ENCODE results near the gene ADGRA1. TPM values are rescaled to one million over a fixed set of nuclear protein-coding genes. Genes with fewer than 3 reads are reported as not detected.
"Not testable (repeated sequence)": the region's sequence is repeated elsewhere in the genome, so short reads cannot be mapped to it uniquely, and the experiment has no call there.

ADGRA1 gene
- total RNA-seq, 1 donor from 2014 or later = not detected

DNA sequence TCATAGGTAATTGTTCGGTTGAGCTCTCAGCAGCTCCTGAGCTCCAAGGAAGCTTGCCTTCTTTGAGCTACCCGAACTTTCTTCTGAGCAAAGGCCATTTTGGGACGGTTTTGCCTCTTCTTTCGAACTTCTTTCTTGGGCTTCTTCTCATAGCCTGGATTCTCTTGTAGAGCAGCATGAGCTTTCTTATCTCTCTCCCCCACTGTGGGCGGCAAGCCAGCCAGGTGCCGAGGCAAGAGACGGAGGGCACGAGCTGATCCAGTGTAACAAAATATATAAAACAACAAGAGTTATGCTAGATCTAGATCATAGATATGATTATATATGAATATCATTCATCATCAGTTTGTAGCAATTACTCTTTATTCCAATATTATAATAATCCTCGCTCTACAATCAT, 55.8 kb downstream of the ADGRA1 start:
- H3K4me3 ChIP-seq = no peak overlapping the region
- H3K9me3 ChIP-seq = no peaks in the 10 kb centered on the region
- no peak for TF ChIP-seq CTCF (IDR thresholded peaks at IDR 0.05)
- H3K27ac ChIP-seq = no peak overlapping the region
- no peaks in the 10 kb centered on the region for H3K36me3 ChIP-seq
- ATAC-seq = no peak
- intact Hi-C loops (cut with DNase I) = no loop called here
- H3K27me3 ChIP-seq = peaks cover 37% of the 10 kb centered on the region
- peak; percentile 48 for DNase-seq
- H3K4me1 ChIP-seq = peaks cover 7% of the 10 kb centered on the region

DNA sequence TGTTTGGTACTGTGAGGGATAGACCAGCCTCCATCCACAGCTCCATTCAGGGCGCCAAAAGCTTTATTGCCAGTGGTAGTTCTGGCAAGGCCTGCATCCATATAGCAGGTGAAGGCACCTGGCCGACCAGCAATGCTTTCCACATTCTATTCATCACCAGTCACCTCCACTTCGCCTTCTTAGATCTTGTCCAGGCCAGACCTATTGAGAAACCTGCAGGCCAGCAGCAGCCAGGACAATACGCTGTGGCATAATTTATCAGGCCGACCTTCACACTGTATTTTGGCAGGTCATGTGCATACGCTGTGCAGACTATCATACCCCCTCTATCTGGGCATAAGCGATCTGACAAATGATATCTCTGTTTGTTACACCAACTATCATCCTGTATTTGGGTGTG, 57.0 kb downstream of the ADGRA1 start:
- Histone ChIP-seq H3K4me3 (no peak overlapping the region), H3K27ac (no peak overlapping the region), H3K4me1 (peaks cover 7% of the 10 kb centered on the region), H3K27me3 (peaks cover 37% of the 10 kb centered on the region), H3K36me3 (no peaks in the 10 kb centered on the region), H3K9me3 (no peaks in the 10 kb centered on the region)
- DNase-seq = no peak
- intact Hi-C loops (cut with DNase I) = no loop called here
- no peak for ATAC-seq
- no peak for TF ChIP-seq CTCF (IDR thresholded peaks at IDR 0.05)

DNA sequence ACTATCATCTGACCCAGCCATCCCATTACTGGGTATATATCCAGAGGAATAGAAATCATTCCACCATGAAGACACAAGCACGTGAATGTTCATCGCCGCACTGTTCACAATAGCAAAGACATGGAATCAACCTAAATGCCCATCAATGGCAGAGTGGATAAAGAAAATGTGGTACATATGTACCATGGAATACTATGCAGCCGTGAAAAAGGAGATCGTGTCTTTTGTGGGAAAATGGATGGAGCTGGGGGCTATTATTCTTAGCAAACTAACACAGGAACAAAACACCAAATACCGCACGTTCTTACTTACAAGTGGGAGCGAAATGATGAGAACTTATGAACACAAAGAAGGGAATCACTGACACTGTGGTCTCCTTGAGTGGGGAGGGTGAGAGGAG, 62.5 kb downstream of the ADGRA1 start:
- Histone ChIP-seq H3K27me3 (no peaks in the 10 kb centered on the region), H3K9me3 (no peaks in the 10 kb centered on the region), H3K4me3 (no peak overlapping the region), H3K4me1 (no peaks in the 10 kb centered on the region), H3K36me3 (no peaks in the 10 kb centered on the region), H3K27ac (no peak overlapping the region)
- DNase-seq (no peak), ATAC-seq (no peak)
- TF ChIP-seq CTCF (IDR thresholded peaks at IDR 0.05) = no peak
- intact Hi-C loops (cut with DNase I) = no loop called here

- ATAC-seq = no peak
- no peaks in the 10 kb centered on the region for H3K9me3 ChIP-seq
- no peak overlapping the region for H3K4me3 ChIP-seq
- no peaks in the 10 kb centered on the region for H3K36me3 ChIP-seq
- no peaks in the 10 kb centered on the region for H3K27me3 ChIP-seq
- no peaks in the 10 kb centered on the region for H3K4me1 ChIP-seq
- no peak overlapping the region for H3K27ac ChIP-seq
- TF ChIP-seq CTCF (IDR thresholded peaks at IDR 0.05) = no peak
- intact Hi-C loops (cut with DNase I) = no loop called here
- DNase-seq = no peak
Measured at GRCh38 chr10:133150656-133151055, 62.9 kb downstream of the ADGRA1 start.

DNA sequence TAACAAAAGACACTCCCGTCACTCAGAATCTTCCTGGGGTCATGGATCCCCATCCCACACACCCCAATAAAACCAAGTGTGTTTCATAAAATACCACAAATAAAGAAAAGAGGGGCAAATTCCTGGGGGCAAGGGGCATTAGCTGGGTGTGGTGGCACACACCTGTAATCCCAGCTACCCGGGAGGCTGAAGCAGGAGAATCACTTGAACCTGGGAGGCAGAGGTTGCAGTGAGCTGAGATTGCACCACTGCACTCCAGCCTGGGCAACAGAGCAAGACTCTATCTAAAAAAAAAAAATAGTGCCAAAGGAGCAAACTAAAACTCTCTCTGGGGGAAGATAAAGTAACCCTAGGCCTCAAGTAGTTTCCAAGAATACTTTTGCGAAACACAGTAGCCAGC, 63.3 kb downstream of the ADGRA1 start:
- H3K9me3 ChIP-seq; H3K27me3 ChIP-seq; H3K4me1 ChIP-seq; H3K36me3 ChIP-seq; DNase-seq; H3K4me3 ChIP-seq; intact Hi-C loops (cut with DNase I); H3K27ac ChIP-seq; ATAC-seq: not testable (repeated sequence)

GRCh38 chr10:133151543-133151972, 63.8 kb downstream of the ADGRA1 start:
- no peak for TF ChIP-seq CTCF (IDR thresholded peaks at IDR 0.05)
- Histone ChIP-seq H3K36me3 (no peaks in the 10 kb centered on the region), H3K4me3 (no peak overlapping the region), H3K4me1 (no peaks in the 10 kb centered on the region), H3K9me3 (no peaks in the 10 kb centered on the region), H3K27me3 (no peaks in the 10 kb centered on the region), H3K27ac (no peak overlapping the region)
- ATAC-seq = no peak
- DNase-seq = no peak
- intact Hi-C loops (cut with DNase I) = no loop called here

Measured in upper lobe of right lung (tissue), 1 donor.